ENCODE results near the gene RHCE. TPM values are rescaled to one million over a fixed set of nuclear protein-coding genes. Genes with fewer than 3 reads are reported as not detected.

RHCE gene
- total and polyA plus RNA-seq, 2 donors (not counting 1 experiment from before 2014, with no cell fraction given), result 0.50 to 1.2 TPM

DNA sequence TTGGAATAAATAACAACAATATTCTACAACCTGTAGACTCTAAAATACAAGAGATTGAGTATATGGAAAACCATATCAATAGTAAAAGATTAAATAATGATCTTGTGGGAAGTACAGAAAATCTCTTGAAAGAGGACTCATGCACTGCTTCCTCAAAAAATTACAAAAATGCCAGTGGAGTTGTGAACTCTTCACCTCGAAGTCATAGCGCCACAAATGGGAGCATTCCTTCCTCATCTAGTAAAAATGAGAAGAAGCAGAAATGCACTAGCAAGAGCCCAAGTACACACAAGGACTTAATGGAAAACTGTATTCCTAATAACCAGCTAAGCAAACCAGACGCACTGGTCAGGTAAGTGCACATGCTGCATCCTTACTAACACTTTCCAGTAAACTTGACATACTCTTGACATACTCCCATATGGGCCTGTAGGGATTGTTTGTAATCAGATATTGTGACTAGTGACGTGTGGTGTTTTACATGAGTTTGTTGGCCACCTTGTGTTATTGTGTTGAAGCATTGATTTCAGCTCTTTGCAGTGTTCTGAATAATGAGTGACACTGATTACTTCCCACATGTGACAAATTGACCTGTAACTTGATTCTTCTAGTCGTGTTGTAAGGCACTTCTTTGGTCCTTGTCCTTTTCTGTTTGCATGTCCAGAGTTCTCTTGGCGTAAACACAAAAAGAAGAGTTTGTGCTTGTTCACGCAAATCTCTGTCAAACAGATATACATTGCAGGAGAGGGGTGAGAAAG lies 38.1 kb upstream of the RHCE start:
- H2AFZ ChIP-seq (ENCODE audit: low read length), result no peak overlapping the region
- no peak overlapping the region for H3K4me3 ChIP-seq (replicated peaks in 1 of 4; ENCODE audit: control extremely low read depth in 1 of 4, insufficient read depth in 1 of 4, low read depth in 3 of 4, low read length in 4 of 4)
- H3K4me1 ChIP-seq (ENCODE audit: control insufficient read depth, extremely low read depth, insufficient read depth, low read length), result no peaks in the 10 kb centered on the region
- H3K9ac ChIP-seq (ENCODE audit: insufficient read depth, low read length), result no peak overlapping the region
- peak in 1 of 2 donors; percentile 67 for DNase-seq (ENCODE audit: low read depth in 2 of 2)
- TF ChIP-seq EZH2 (IDR thresholded peaks at IDR 0.05; ENCODE audit: low read length, missing control alignments), result no peak
- TF ChIP-seq, protein P1, sequence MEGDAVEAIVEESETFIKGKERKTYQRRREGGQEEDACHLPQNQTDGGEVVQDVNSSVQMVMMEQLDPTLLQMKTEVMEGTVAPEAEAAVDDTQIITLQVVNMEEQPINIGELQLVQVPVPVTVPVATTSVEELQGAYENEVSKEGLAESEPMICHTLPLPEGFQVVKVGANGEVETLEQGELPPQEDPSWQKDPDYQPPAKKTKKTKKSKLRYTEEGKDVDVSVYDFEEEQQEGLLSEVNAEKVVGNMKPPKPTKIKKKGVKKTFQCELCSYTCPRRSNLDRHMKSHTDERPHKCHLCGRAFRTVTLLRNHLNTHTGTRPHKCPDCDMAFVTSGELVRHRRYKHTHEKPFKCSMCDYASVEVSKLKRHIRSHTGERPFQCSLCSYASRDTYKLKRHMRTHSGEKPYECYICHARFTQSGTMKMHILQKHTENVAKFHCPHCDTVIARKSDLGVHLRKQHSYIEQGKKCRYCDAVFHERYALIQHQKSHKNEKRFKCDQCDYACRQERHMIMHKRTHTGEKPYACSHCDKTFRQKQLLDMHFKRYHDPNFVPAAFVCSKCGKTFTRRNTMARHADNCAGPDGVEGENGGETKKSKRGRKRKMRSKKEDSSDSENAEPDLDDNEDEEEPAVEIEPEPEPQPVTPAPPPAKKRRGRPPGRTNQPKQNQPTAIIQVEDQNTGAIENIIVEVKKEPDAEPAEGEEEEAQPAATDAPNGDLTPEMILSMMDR (conservative IDR thresholded peaks at IDR 0.05 in 1 of 2, IDR thresholded peaks at IDR 0.05 in 1 of 2; ENCODE audit: low read depth in 1 of 2, low read length in 2 of 2), result no peak
- peaks cover 3% of the 10 kb centered on the region for H3K36me3 ChIP-seq (ENCODE audit: control insufficient read depth, insufficient read depth, low read length)
- no peak overlapping the region for H3K4me2 ChIP-seq (ENCODE audit: extremely low read depth, insufficient read depth, low read length)
- H3K79me2 ChIP-seq (ENCODE audit: control insufficient read depth, insufficient read depth, low read length), result no peaks in the 10 kb centered on the region
- H3K27me3 ChIP-seq (ENCODE audit: control insufficient read depth, insufficient read depth, low read length), result no peaks in the 10 kb centered on the region
- no peak overlapping the region for H3K27ac ChIP-seq (ENCODE audit: insufficient read depth, low read length)
- H4K20me1 ChIP-seq (ENCODE audit: control insufficient read depth, extremely low read depth, insufficient read depth, low read length), result no peaks in the 10 kb centered on the region
- H3K9me3 ChIP-seq (ENCODE audit: control insufficient read depth, insufficient read depth, low read depth, low read length), result no peaks in the 10 kb centered on the region

DNA sequence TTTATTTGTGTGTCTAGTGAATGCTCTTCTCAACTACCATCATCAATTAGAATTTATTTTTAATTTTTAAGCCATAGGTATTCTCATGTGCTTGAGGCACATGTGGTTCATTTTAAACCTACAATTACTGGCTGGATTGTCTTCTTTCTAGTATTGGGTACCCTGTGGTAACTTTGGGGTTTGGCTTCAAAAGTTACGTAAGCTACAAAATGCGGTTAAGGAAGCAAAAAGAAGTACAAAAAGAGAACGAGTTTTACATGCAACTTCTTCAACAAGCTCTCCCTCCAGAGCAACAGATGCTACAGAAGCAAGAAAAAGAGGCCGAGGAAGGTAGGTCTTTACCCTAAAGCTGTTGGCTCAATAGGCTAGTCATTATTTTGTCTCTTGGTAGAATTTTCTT lies 35.9 kb upstream of the RHCE start:
- Histone ChIP-seq H3K4me3 (replicated peaks in 1 of 4; ENCODE audit: control extremely low read depth in 1 of 4, insufficient read depth in 1 of 4, low read depth in 3 of 4, low read length in 4 of 4) (no peak overlapping the region), H3K4me1 (ENCODE audit: control insufficient read depth, extremely low read depth, insufficient read depth, low read length) (no peaks in the 10 kb centered on the region), H3K27me3 (ENCODE audit: control insufficient read depth, insufficient read depth, low read length) (no peaks in the 10 kb centered on the region), H3K9me3 (ENCODE audit: control insufficient read depth, insufficient read depth, low read depth, low read length) (no peaks in the 10 kb centered on the region), H3K9ac (ENCODE audit: insufficient read depth, low read length) (no peak overlapping the region), H3K4me2 (ENCODE audit: extremely low read depth, insufficient read depth, low read length) (no peak overlapping the region), H3K36me3 (ENCODE audit: control insufficient read depth, insufficient read depth, low read length) (peaks cover 3% of the 10 kb centered on the region), H4K20me1 (ENCODE audit: control insufficient read depth, extremely low read depth, insufficient read depth, low read length) (no peaks in the 10 kb centered on the region), H3K79me2 (ENCODE audit: control insufficient read depth, insufficient read depth, low read length) (no peaks in the 10 kb centered on the region), H3K27ac (ENCODE audit: insufficient read depth, low read length) (no peak overlapping the region), H2AFZ (ENCODE audit: low read length) (no peak overlapping the region)
- TF ChIP-seq, protein P1 (conservative IDR thresholded peaks at IDR 0.05 in 1 of 2, IDR thresholded peaks at IDR 0.05 in 1 of 2; ENCODE audit: low read depth in 1 of 2, low read length in 2 of 2), result no peak
- TF ChIP-seq EZH2 (IDR thresholded peaks at IDR 0.05; ENCODE audit: low read length, missing control alignments), result no peak
- no peak for DNase-seq (ENCODE audit: low read depth in 2 of 2)

DNA sequence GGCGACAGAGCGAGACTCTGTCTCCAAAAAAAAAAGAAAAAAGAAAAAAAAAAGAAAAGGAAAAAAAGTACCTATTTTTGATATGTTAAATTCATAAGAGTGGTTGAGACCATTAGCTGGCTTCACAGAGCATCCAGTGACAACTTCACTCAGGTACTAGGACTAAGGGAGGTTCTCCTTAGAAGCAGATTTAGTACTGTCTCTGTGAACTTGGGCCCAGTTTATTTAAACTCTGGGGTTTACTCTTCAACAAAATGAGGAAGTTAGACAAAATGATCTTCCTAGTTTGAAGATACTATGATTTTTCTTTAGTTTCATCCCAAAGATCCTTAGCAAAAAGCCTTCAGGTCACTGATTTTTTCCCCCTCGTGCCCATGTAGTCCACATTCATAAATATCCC lies 31.3 kb upstream of the RHCE start:
- Histone ChIP-seq H3K79me2 (ENCODE audit: control insufficient read depth, insufficient read depth, low read length) (no peaks in the 10 kb centered on the region), H3K4me1 (ENCODE audit: control insufficient read depth, extremely low read depth, insufficient read depth, low read length) (no peaks in the 10 kb centered on the region), H2AFZ (ENCODE audit: low read length) (no peak overlapping the region), H3K9ac (ENCODE audit: insufficient read depth, low read length) (no peak overlapping the region), H3K4me2 (ENCODE audit: extremely low read depth, insufficient read depth, low read length) (no peak overlapping the region), H3K9me3 (ENCODE audit: control insufficient read depth, insufficient read depth, low read depth, low read length) (no peaks in the 10 kb centered on the region), H4K20me1 (ENCODE audit: control insufficient read depth, extremely low read depth, insufficient read depth, low read length) (no peaks in the 10 kb centered on the region), H3K27ac (ENCODE audit: insufficient read depth, low read length) (no peak overlapping the region), H3K4me3 (replicated peaks in 1 of 4; ENCODE audit: control extremely low read depth in 1 of 4, insufficient read depth in 1 of 4, low read depth in 3 of 4, low read length in 4 of 4) (no peak overlapping the region), H3K27me3 (ENCODE audit: control insufficient read depth, insufficient read depth, low read length) (no peaks in the 10 kb centered on the region), H3K36me3 (ENCODE audit: control insufficient read depth, insufficient read depth, low read length) (peaks cover 3% of the 10 kb centered on the region)
- DNase-seq (ENCODE audit: low read depth in 2 of 2), result no peak
- TF ChIP-seq EZH2 (IDR thresholded peaks at IDR 0.05; ENCODE audit: low read length, missing control alignments), result no peak
- TF ChIP-seq, protein P1 (conservative IDR thresholded peaks at IDR 0.05 in 1 of 2, IDR thresholded peaks at IDR 0.05 in 1 of 2; ENCODE audit: low read depth in 1 of 2, low read length in 2 of 2), result no peak
